K562 (cell line): ENCODE measurements around the gene ANKLE1. TPM values are rescaled to one million over a fixed set of nuclear protein-coding genes. Genes with fewer than 3 reads are reported as not detected.

ENCODE experiments used
- ATF4 ChIP-seq: fragments of 450-650 bp; formaldehyde crosslinking; IDR thresholded peaks from 2 replicates; pipeline ENCODE4 v1.4.0; 2022; ENCODE audit warnings: mild to moderate bottlenecking, moderate library complexity
- BRF1 ChIP-seq: IDR thresholded peaks from 3 replicates; pipeline ENCODE4 v1.6.1; 2011; ENCODE audit warnings: borderline replicate concordance, mild to moderate bottlenecking; ENCODE audit not compliant: insufficient read length; ENCODE audit errors: extremely low read depth
- FOXP4 ChIP-seq: sonication (generic); formaldehyde crosslinking; IDR thresholded peaks from 2 replicates; pipeline ENCODE4 v1.8.0; 2022; ENCODE audit warnings: mild to moderate bottlenecking, missing genetic modification reagents, borderline replicate concordance
- GABPB1 ChIP-seq: sonication (generic); formaldehyde crosslinking; IDR thresholded peaks from 2 replicates; pipeline ENCODE4 v1.8.0; 2022; ENCODE audit warnings: mild to moderate bottlenecking, missing genetic modification reagents
- GTF2E2 ChIP-seq: fragments of 200-800 bp; sonication (Bioruptor generic); IDR thresholded peaks from 2 replicates; pipeline ENCODE4 v1.6.1; 2016; ENCODE audit warnings: missing genetic modification characterization, missing compliant biosample characterization
- KDM5B ChIP-seq: fragments of 200-600 bp; sonication (generic); IDR thresholded peaks from 2 replicates; pipeline ENCODE4 v1.6.1; 2012; ENCODE audit warnings: low read depth, mild to moderate bottlenecking, moderate library complexity, low read length, control low read depth, inconsistent platforms; ENCODE audit not compliant: insufficient replicate concordance
- MAFK ChIP-seq: IDR thresholded peaks from 2 replicates; pipeline ENCODE4 v1.6.1; 2011; ENCODE audit warnings: low read length, improper control_type of control experiment
- MTF1 ChIP-seq: fragments of 250-450 bp; sonication (Bioruptor Pico); IDR thresholded peaks from 2 replicates; pipeline ENCODE4 v1.9.0; 2021; ENCODE audit warnings: moderate library complexity, mild to moderate bottlenecking, inconsistent platforms, borderline replicate concordance
- MYC ChIP-seq, 2 experiments: fragments of 250-450 bp in 1 of 2; sonication (Bioruptor Pico) in 1 of 2; IDR thresholded peaks; 2 replicates each; pipeline versions ENCODE4 v1.5.1 to v1.6.1; 2012 to 2021; ENCODE audit warnings: low read depth in 2 of 2, borderline replicate concordance in 1 of 2, improper control_type of control experiment in 1 of 2, low read length in 1 of 2, mild to moderate bottlenecking in 1 of 2, moderate library complexity in 1 of 2
- NUFIP1 ChIP-seq: fragments of 450-650 bp; IDR thresholded peaks from 2 replicates; pipeline ENCODE4 v1.6.1; 2018; ENCODE audit not compliant: partially characterized antibody
- RBM22 ChIP-seq: fragments of 200-400 bp; formaldehyde crosslinking; IDR thresholded peaks from 2 replicates; pipeline ENCODE4 v1.6.1; 2018; ENCODE audit warnings: low read length, low read depth; ENCODE audit not compliant: poor library complexity, severe bottlenecking
- RREB1 ChIP-seq: fragments of 250-450 bp; sonication (Bioruptor Pico); IDR thresholded peaks from 2 replicates; pipeline ENCODE4 v1.4.0; 2020
- TCF7 ChIP-seq: sonication (generic); IDR thresholded peaks from 2 replicates; pipeline ENCODE4 v1.6.1; 2016; ENCODE audit warnings: antibody characterized with exemption, borderline replicate concordance
- THRAP3 ChIP-seq: fragments of 450-650 bp; IDR thresholded peaks from 2 replicates; pipeline ENCODE4 v1.6.1; 2016; ENCODE audit warnings: mild to moderate bottlenecking, inconsistent platforms, borderline replicate concordance
- U2AF2 ChIP-seq: fragments of 200-400 bp; formaldehyde crosslinking; optimal IDR thresholded peaks from 2 replicates; pipeline ENCODE3; 2017; ENCODE audit warnings: low read depth, mild to moderate bottlenecking, low read length
- ZFX ChIP-seq: sonication (generic); formaldehyde crosslinking; IDR thresholded peaks from 2 replicates; pipeline ENCODE4 v1.8.0; 2022; ENCODE audit warnings: mild to moderate bottlenecking, missing genetic modification reagents, moderate library complexity
- ZNF121 ChIP-seq: sonication (generic); formaldehyde crosslinking; conservative IDR thresholded peaks from 2 replicates; pipeline ENCODE4 v1.8.0; 2022; ENCODE audit warnings: missing genetic modification reagents
- ZNF174 ChIP-seq: fragments of 250-450 bp; sonication (Bioruptor Pico); IDR thresholded peaks from 2 replicates; pipeline ENCODE4 v1.4.0; 2020; ENCODE audit warnings: mild to moderate bottlenecking
- ZNF408 ChIP-seq: fragments of 250-450 bp; sonication (Bioruptor Pico); IDR thresholded peaks from 2 replicates; pipeline ENCODE4 v1.4.0; 2020; ENCODE audit warnings: low read depth, mild to moderate bottlenecking, moderate library complexity
- ZNF717 ChIP-seq: fragments of 250-450 bp; sonication (Bioruptor Pico); IDR thresholded peaks from 2 replicates; pipeline ENCODE4 v1.5.0; 2021
- polyA plus RNA-seq, 8 experiments: library from polyadenylated mRNA; depleted of rRNA in 4 of 8; stranded (reverse) in 5 of 8; unstranded in 3 of 8; fragments of >200 nt; fragmentation: Nextera tagmentation in 2 of 8; fragmentation: Illumina TruSeq in 1 of 8; extraction: Ambion mirVana in 2 of 8; extraction: Trizol in 1 of 8; gene quantifications; 2 replicates each; pipeline versions ENCODE4 v1.2.1 to v1.2.3, GENCODE V29; 2011 to 2014; ENCODE audit warnings: inconsistent platforms in 1 of 8, missing spikeins in 1 of 8
- total RNA-seq, 7 experiments: library from RNA; depleted of rRNA in 6 of 7; stranded (reverse); fragments of >200 nt in 6 of 7; fragmentation: Illumina TruSeq in 2 of 7; extraction: Trizol in 2 of 7; gene quantifications; 2 replicates each; pipeline versions ENCODE4 v1.2.1 to v1.2.3, GENCODE V29; 2011 to 2021; ENCODE audit warnings: low replicate concordance in 1 of 7

ANKLE1 gene
- total and polyA plus RNA-seq, 9 of the 15 experiments (the other 6 are each of a cell fraction or from before 2014, with no cell fraction given): 0.63 to 9.2 (median 2.9) TPM

GRCh38 chr19:17266589-17266974, 15.1 kb upstream of the ANKLE1 start (continued):
- TF ChIP-seq KDM5B: peak; percentile 19
- 0 out of 2 replicates have a peak, but pooled peaks have one; percentile 1 for TF ChIP-seq ZNF121 (CRISPR knock-in tag)
- no peak for TF ChIP-seq ATF4 (CRISPR knock-in tag)
- no peak for TF ChIP-seq U2AF2
- TF ChIP-seq ZNF174 (CRISPR knock-in tag): no peak
- TF ChIP-seq RREB1 (CRISPR knock-in tag): no peak
- no peak for TF ChIP-seq FOXP4
- TF ChIP-seq THRAP3: peak; percentile 90
- no peak; the same call in 1 of the 2 replicates for TF ChIP-seq GTF2E2
- TF ChIP-seq MTF1: no peak
- no peak for TF ChIP-seq TCF7
- TF ChIP-seq BRF1: no peak
- no peak for TF ChIP-seq RBM22
- TF ChIP-seq ZFX: peak; percentile 43; the same call in 1 of the 2 replicates
- TF ChIP-seq MAFK: no peak
- no peak for TF ChIP-seq ZNF717 (CRISPR knock-in tag)
- TF ChIP-seq NUFIP1: no peak
- TF ChIP-seq GABPB1 (CRISPR knock-in tag): no peak
- TF ChIP-seq MYC (IDR thresholded peaks at IDR 0.05; ENCODE audit: low read depth, low read length): no peak; the same call in 1 of the 2 replicates
- TF ChIP-seq MYC (CRISPR knock-in tag; IDR thresholded peaks at IDR 0.05; ENCODE audit: borderline replicate concordance, low read depth): 0 out of 2 replicates have a peak, but pooled peaks have one; percentile 37
- TF ChIP-seq ZNF408 (CRISPR knock-in tag): no peak
